Inflammatory macrophage (primary cell): ENCODE measurements around the gene ETV1.

Experiments
- DNase-seq, 2 donors: peaks; one replicate each; pipeline ENCODE4 v3.0.0-alpha.2; 2020 to 2022

The ETV1 gene

DNA sequence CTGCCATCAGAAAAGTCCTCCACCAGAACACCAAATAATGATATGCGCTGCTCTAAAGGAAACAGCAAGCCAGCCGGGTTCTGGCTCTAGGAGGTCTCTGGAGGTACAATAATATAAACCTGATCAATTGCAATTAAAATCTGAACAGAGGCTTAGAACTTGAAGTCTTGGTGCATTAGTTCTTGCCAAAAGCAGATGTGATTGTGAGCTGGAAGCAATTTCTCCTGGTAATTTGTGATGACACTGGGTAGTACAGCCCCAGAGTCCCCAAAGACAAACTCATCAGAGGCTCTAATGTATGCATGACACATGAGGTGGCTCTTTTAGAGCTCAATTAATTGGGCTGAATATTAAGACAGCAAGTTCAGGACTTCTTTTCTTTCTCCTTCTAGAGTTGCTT is 3.3 kb downstream of the ETV1 start:
- no peak for DNase-seq

DNA sequence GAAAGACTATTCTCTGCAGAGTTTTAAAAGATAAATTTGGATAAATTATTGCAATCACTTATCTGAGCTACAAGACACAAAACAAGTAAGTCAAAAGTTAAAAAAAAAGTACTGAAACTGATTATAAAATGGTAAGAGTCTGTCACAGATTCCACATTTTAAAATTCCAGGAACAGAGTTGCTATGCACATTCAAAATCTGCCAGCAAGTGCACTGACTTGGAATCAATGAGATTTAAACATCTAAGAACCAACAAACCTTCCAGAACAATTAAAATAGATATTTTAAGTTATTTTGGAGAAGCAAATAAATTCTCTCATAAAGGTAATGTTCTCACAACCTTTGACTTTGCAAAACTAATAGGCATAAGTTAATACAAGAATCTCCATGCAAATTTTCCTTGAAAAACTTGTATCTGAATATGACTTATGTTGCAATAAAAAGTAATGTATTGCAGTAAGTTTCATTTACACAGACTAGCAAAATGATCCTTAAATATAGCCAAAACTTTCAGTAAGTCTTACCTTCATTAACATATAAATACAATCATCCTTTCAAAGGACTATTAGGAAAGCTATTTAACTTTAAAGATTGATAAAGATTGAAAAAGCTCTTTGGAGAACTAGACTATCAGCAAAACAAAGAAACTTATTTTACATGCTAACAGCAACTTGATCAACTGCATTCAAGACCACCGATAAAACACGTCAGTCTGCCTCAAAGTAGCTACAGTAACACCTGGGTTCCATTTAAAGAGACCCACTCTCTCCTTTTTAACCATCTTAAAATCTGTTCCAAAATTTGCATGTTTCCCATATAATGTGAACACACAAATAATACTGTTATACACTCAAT is 4.4 kb downstream of the ETV1 start:
- no peak for DNase-seq

DNA sequence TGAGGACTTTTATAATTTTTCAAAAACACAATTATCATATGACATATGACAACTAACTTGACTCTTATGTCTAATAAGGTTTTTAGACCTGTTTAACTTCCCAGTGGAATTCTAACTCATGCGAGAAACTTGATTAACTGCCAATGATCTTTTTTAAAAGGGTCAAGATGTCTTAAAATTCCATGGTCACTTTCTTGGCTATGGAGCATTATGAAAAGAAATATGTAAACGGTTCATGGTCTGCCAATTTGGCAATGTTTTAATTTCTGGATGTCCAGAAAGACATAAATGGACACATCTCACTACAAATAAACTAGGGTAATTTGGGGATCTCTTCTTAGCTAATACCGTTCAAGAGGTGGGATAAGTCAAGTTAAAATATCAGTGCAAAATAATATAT is 5.4 kb downstream of the ETV1 start:
- DNase-seq: no peak

DNA sequence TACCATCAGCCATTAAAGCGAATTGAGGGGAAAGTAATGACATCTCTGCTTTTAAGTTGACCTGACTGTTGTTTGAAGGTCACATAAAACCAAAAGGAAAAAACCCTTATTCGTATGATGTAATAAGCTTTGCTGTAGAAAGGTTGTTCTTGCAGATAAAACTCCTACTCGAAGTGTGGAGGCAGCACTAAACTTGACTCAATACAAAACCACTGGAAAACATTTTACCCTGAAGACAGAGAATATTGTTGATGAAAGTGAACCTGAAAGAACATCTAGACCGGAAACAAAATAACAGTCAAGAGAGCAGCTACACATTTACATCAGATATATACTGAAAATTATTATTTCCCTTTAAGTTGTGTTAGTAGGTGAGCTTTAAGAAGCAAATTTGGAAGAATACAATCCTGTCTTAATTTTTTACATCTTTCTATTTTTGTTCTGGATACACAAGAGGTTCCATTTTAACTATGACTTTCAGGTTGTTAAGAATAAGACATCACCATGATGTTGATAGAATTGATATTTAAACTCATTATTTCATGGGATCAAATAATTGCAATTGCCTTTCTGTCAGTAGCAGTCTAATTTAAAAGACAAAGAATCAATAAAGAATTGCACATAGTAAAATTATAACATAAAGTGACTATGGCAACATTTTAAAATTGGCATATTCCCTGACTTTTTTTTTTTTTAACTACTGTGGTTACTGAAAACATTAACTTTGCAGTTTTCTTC is 6.4 kb downstream of the ETV1 start:
- DNase-seq: no peak

DNA sequence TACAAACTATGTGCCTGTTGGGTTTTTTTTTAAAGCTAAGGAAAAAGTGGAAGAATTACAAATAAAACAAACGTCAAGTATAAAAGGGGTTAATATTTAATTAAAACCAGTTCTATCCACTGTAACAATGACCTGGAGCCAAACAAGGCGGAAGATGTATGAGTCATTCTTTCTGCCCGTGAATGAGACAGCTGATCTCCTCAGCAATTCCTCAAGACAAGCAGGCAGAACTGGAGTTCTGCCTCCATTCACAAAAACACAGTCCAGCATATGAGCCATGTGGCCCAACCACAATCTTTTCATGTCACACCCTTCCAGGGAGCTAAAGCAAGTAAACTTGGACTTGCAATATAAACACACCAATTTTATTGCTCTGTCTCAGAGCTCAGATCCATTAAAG is 8.4 kb downstream of the ETV1 start:
- peak in 1 of 2 donors; percentile 3 for DNase-seq

DNA sequence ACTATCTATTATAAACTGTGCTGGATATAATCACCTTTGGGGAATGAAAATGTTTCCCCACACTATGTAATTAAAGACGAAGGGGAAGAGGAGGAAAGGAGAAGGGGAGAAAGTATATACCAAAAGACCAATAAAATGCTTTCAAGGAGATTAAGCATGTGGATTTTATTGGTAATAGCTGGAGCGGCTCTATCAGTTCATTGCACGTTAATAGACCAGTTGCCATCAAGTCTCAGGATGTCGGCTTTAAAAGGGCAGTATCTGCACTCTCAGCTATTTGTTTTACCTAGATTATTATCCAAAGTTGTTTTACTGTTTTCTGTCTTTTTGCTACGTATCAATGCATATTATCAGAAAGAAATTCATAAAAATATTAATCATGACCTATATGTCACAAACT is 9.0 kb downstream of the ETV1 start:
- no peak for DNase-seq

DNA sequence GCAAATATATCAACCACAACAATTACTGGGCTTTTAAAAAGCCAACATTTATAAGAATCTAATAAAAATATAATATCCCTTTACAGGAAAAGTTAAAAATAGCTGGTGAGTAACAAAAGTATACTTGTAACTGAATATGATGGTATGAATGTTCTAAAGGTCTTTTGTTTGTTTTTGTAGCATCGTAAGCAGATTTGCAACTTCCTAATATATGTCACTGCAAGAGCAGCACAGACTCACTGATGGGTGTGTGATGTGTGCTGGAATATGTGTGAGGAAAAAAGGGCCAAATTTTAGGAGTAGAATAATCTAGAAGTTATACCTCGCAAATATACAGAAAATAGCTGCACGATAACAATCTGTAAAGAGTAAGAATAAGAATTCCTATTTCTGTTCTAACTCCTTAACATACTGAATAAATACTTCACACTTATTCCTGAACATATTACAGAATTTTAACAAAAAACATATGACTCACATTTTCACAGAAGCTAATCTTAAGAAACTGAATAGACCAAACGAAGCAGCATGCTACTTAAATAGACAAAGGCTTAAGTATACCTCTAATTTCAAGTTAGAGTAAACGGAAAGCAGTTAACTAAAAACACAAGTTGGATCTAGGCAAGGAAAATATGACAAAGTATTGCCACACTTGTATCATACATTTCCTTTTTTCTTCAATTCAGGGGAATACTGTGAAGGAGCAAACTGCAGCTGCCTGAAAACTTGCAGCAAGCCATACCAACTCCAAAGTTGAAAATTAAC is 9.6 kb downstream of the ETV1 start:
- no peak for DNase-seq

DNA sequence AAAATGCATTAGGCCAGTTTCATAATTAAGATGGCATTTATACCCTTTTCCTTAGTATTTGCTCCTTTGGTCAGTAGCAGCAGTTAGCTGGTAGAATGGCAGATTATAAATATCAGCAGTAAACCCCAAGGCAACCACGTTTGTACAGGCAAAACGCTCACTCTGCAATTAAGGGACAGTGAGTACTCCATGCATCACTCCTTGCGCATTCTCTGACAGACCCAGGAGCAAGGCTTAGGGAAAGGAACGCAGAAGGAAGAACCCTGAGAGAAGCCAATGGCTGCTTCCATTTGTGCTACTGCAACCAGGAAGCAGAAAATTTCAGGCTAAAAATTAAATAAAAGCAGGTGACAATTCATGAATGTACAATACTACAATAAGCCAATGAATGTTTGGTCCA is 12.9 kb downstream of the ETV1 start:
- no peak for DNase-seq

DNA sequence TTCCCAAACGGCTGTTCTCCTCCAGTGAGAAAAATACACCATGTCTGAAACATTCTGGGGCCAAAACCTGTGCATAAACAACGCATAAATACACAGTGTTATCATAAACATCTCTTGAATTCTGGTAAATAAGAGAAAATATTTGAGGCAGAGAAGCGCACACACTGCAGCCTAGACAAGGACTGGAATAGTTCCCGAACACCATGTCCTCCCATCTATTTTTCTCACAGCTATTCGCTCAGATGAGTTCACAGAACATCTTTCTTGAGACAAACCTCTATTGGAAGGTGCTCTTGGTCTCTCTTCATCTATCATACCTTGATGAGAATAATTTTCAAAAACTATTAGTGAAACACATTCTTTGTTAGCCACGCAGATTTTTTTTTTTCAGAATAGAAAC is 24.4 kb downstream of the ETV1 start:
- DNase-seq: no peak

DNA sequence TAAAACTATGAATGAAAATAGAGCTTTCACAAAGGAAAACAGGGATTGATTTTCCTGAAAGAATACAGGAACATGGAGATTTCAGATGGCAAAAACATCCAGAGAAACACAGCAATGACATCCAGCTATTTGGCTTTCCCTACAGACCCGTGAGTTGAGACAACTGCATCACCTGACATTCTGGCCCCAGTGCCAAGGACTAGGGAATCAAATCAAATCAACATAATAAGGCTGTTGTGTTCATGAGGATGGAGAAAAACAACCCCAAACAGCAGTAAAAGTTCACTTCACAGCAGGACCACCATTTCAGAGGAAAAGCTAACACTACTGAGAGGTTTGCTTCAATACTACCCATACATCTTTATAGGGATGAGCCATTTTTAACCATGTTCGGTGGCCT is 25.5 kb downstream of the ETV1 start:
- DNase-seq: no peak

DNA sequence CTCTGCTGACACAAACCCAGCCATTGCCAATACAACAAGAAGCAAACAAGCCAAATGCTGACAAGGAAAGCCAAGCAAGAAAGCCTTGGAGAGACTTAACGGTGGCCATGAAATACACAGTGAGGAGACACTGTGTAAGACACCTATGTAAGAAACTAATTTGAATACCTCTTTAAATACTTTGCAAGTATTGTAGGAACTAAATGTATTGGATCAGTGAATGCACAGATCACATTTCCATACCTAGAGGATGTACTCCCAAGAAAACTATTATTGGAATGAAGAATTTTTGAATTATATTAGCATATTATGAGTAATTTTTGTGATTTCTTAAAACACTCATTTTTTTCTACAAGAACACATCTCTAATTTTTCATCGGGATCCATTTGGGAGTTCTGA is 34.0 kb downstream of the ETV1 start:
- DNase-seq: no peak

DNA sequence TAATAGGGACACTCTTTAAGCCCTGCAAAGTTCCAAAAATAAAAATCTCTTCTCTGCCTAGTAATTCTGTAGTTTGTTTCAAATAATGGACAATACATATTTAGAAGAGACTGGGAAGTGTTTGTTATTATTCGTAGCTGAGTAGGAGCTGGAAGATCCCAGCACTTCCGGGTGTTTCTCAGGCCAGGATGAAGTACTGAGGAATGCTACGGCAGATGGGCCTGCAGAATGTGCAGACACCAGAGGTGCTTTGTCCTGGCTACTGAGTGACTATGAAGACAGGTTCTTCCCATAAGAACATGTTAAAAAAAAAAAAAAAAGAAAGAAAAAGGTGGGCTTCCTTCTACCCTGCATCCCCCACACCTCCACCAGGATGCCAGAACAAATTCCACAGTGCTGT is 36.1 kb downstream of the ETV1 start:
- DNase-seq: no peak

DNA sequence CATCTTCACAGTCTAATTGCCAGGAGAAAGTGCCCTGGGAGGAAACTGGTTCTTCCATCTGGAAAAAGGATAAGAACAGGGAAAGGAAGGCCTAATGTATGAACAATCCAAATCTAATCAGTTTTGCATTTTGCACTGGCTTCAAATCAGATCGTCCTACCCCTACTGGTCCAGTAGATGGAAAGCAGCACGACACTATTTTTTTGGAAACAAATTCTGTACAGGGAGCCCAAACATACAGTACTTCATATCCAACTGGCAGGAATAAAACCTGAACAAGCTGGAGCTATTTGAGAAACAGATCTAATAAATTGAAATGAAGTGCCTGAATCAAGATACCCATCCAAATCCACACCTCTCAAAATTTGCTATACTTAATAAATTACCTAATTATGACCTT is 36.5 kb downstream of the ETV1 start:
- DNase-seq: no peak

DNA sequence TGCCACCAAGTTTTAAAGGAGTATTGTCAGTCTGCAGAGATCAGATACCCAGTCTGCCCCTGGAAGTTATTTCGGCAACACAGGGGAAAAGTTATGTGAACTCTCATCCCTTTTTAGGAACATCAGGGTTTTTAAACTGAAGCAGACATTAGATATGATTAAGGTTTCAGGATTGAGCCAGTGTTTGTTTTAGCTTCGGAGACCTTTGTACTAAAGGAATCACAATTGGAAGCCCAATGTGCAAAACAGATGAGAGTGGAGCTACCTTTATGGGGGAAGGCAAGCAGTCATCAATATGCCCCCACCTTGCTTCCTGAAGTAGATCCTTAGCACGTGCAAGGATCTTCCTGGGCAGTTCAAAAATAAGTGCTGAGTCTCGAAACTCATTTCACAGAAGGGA is 39.5 kb downstream of the ETV1 start:
- no peak for DNase-seq

DNA sequence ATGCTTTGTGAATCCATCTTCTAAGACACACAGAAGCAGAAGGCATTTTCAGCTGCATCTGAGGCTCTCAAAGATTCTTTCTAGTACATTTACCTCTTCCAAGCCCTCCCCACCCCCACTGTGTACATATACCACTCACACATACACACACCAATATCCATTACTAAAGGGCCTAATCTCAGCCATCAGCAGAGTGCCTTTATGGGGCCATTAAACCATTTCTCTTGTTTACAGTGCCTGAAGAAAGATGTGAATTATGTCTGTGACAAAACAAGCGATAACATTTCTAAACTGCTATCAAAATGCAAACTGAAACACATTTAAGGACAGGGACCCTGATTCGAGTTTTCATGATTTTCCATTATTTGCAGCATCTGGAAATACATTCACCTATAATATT is 40.0 kb downstream of the ETV1 start:
- no peak for DNase-seq

DNA sequence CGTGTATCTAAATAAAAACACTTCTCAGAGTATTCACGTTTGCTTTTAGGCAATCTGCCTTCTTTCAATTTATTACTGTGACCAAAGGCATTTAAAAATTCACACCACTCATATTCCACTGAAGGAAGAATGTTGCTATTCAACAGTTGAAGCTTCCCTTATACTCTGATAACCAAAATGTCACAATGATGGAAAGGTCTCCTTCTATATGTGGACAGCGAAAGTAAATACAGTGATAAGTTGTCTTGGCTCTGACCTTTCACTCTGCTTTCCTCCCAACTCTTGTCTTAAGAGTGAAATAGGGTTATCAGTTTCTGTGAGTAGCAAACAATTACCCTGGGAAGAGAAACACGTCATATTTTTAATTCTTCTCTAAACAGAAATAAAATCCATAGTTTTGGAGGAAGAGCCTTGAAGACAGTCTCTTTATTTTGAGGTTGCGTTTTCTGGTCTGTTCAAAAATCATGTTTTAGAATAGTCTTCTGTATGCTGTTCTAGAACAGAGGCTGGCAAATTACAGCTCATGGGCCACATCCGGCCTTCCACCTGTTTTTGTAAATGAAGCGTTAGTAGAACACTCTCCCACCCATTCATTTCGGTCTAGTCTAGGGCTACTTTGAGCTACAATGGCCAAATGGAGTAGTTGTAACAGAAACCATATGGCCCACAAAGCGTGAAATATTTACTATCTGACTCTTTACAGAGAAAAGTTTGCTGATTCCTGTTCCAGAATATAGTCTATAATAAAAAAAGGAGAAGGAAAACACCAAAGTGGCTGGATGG is 41.3 kb downstream of the ETV1 start:
- DNase-seq: no peak

DNA sequence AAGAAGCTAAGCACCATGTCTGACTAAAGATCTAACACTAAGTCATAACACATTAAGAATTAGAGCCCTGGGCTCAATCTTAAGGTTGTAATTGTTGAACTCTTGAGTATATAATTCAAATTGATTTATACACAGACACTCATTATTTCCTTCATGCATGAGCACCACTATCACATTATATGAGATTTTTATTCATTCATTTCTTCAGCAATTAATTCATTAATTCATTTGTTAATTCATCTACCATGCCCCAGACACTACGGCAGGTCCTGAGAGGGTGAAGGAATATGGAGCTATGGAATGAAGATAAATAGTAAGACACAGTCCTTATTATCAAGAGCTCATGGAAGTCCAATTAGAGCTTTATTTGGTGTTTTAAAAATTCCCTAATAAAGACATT is 41.9 kb downstream of the ETV1 start:
- DNase-seq: no peak

DNA sequence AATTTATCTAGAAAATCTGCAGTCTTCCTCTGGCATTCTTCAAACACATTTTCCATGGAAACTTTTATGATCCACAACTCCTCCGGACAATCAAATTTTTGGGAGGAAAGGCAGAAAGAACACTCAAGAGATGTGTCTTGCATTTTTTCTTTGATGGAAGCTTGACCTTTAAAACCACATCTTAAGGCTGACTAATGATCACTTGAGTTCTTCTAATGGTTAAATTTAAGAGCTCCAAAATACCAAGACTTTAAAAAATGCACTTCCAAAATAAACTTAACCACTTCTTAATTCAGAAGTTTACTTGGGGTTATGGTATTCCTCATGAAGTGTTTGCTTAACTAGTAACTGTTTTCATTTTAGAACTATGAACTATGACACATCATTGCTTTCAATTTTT is 43.3 kb downstream of the ETV1 start:
- DNase-seq: no peak

DNA sequence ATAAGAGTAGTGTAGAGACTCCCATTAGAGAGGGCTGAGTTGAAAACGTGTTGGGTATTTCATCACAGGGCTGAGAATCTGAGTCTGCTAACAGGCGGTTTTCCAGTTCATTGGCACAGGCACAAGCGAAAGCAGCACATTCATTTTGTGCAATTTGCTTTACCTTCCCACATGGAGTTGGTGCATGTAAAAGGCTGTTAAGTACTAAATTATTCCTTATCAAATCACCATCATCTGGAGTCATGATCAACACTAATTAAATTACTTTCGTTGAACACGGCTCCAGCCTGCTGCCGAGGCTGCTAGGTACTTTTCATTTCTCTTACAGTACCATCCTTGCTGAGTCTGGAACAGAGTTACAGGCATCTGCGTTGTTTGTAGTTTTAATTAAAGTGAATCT is 43.8 kb downstream of the ETV1 start:
- DNase-seq: no peak

DNA sequence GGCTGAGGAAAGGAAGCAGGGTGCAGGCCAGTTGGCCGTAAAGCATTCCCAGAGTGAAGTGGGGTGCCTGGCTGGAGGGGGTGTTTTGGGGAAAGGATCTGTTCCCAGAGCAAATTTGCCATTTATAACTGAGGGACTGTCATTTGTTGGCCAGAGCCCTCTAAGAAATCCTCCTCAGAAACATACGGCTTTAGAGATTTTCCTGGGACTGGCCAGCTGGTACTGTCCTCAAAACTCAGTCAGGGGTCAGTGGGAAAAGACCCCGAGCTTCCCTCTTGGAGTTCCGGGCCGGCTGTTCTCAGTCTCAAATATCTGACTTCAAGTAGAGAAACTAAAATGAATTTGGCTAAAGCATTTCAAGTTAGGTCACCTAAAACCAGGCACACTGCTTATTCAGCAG is 55.9 kb downstream of the ETV1 start:
- DNase-seq: no peak

DNA sequence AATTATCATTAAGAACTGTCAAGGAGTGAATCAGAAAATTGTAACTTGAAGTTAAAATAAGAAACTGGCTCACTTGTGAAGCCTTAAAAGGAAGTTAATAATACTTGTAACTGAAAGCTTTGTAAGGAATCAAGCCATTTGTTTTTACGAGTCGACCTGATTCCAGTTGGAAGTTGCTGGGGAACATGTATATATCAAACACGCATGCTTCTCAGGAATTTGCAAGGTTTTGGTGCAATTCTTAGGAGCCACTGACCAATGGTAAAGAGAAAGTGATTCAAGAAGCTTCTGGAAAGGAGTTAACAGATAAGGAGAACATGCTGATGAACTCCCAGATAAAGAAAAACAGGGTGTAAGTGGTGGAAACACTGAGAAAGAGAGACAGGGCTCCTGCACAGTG is 56.4 kb downstream of the ETV1 start:
- no peak for DNase-seq

DNA sequence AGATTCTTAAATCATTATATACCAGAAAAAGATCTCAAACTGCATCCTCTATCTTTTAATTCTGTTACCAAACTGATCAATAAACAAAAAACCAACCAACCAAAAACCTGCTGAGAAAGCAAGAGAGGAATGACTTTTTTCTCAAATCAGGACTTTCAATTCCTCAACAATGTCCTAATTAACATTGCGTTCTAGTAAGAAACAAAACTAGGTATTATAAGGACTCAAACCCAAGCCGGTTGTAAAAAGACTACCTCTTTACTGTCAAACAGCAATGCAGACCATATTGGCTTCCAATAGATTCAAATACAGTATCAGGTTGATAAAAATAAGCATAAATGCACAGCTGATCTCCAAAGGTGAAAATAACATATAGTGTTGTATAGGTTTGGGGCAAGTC is 57.3 kb downstream of the ETV1 start:
- DNase-seq: no peak

DNA sequence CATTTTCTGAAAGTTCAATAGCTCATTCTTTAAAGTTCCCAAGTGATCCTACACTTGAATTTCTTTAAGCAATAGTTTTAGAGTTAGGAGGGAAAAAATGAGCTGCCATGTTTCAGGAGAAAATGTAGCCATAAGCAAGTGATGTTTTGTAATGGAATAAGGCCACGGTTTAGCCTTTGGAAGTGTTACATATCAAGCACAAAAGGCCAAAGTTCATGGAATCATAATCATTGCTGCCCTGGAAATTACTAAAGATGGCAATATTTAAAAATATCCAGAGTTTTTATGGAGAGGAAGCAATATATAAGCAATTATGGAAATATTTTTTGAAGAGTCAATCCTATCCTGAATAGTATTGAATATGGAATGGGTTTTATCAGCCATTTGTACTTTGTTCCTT is 68.4 kb downstream of the ETV1 start:
- no peak for DNase-seq
